ENCODE measurements around the gene ADAP2.
A peak's percentile ranks its signal among the peaks of the same experiment; 100 is the strongest.

ADAP2 gene

GRCh38 chr17:30995347-30995746 is 73.6 kb downstream of the ADAP2 start (continued):
- no peak for TF ChIP-seq KLF16 (tag by site-specific recombination; IDR thresholded peaks at IDR 0.05)
- no peak for TF ChIP-seq ZNF747 (tag by site-specific recombination; IDR thresholded peaks at IDR 0.05)
- TF ChIP-seq, protein P1, sequence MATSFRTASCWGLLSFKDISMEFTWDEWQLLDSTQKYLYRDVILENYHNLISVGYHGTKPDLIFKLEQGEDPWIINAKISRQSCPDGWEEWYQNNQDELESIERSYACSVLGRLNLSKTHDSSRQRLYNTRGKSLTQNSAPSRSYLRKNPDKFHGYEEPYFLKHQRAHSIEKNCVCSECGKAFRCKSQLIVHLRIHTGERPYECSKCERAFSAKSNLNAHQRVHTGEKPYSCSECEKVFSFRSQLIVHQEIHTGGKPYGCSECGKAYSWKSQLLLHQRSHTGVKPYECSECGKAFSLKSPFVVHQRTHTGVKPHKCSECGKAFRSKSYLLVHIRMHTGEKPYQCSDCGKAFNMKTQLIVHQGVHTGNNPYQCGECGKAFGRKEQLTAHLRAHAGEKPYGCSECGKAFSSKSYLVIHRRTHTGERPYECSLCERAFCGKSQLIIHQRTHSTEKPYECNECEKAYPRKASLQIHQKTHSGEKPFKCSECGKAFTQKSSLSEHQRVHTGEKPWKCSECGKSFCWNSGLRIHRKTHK (tag by site-specific recombination; IDR thresholded peaks at IDR 0.05): no peak
- TF ChIP-seq ZNF600 (tag by site-specific recombination; IDR thresholded peaks at IDR 0.05): 0 out of 2 replicates have a peak, but pooled peaks have one; percentile 38
- TF ChIP-seq, protein P2, sequence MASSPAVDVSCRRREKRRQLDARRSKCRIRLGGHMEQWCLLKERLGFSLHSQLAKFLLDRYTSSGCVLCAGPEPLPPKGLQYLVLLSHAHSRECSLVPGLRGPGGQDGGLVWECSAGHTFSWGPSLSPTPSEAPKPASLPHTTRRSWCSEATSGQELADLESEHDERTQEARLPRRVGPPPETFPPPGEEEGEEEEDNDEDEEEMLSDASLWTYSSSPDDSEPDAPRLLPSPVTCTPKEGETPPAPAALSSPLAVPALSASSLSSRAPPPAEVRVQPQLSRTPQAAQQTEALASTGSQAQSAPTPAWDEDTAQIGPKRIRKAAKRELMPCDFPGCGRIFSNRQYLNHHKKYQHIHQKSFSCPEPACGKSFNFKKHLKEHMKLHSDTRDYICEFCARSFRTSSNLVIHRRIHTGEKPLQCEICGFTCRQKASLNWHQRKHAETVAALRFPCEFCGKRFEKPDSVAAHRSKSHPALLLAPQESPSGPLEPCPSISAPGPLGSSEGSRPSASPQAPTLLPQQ (tag by site-specific recombination; IDR thresholded peaks at IDR 0.05): no peak
- no peak for TF ChIP-seq ZNF157 (tag by site-specific recombination; IDR thresholded peaks at IDR 0.05)
- TF ChIP-seq ZBTB48 (tag by site-specific recombination; IDR thresholded peaks at IDR 0.05): no peak

DNA sequence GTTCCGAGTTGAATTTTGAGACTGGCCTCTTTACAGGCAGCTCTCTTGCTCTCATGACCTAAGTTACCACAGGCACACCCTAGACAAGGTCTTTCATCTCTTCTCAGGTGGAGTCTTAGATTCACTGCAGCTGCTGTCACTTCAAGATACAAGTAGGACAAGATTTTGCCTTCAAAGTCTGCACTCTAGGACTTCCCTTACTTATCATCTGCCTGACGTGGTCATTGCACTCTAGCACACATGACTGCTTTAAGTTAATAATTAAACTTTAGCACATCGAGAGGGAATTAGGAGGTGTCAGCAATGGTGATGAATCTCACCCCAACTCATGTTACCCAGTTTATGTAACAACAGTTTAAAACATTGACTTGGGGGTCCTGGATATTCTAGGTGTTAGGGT is 74.7 kb downstream of the ADAP2 start:
- Histone ChIP-seq H3K4me1 (ENCODE audit: control insufficient read depth, insufficient read depth, low read length) (peaks cover 4% of the 10 kb centered on the region; the same call in 1 of the 2 replicates), H3K36me3 (ENCODE audit: control insufficient read depth in 2 of 2, insufficient read depth in 1 of 2, low read length in 2 of 2) (peaks cover 15 to 37% of the 10 kb centered on the region in 2 experiments; a peak in 2 of 3 replicates), H3K9me3 (ENCODE audit: control insufficient read depth, insufficient read depth, low read depth, low read length) (no peaks in the 10 kb centered on the region), H3K27ac (ENCODE audit: extremely low read depth, low read depth, low read length) (0 out of 2 replicates have a peak overlapping the region, but pooled peaks have one; percentile 14), H3K4me3 (ENCODE audit: low read depth, low read length) (no peak overlapping the region)
- TF ChIP-seq ZNF558 (tag by site-specific recombination; IDR thresholded peaks at IDR 0.05) (no peak), ZNF426 (tag by site-specific recombination; IDR thresholded peaks at IDR 0.05) (no peak), ZSCAN30 (tag by site-specific recombination; IDR thresholded peaks at IDR 0.05) (no peak), ZNF670 (tag by site-specific recombination; IDR thresholded peaks at IDR 0.05; ENCODE audit: low read depth) (no peak), OSR2 (tag by site-specific recombination; IDR thresholded peaks at IDR 0.05) (no peak), ZNF585B (tag by site-specific recombination; IDR thresholded peaks at IDR 0.05) (no peak), ZFP37 (tag by site-specific recombination; IDR thresholded peaks at IDR 0.05) (no peak), ZSCAN5A (tag by site-specific recombination; IDR thresholded peaks at IDR 0.05) (no peak), ZBTB1 (tag by site-specific recombination; IDR thresholded peaks at IDR 0.05) (no peak)
- TF ChIP-seq, protein P3, sequence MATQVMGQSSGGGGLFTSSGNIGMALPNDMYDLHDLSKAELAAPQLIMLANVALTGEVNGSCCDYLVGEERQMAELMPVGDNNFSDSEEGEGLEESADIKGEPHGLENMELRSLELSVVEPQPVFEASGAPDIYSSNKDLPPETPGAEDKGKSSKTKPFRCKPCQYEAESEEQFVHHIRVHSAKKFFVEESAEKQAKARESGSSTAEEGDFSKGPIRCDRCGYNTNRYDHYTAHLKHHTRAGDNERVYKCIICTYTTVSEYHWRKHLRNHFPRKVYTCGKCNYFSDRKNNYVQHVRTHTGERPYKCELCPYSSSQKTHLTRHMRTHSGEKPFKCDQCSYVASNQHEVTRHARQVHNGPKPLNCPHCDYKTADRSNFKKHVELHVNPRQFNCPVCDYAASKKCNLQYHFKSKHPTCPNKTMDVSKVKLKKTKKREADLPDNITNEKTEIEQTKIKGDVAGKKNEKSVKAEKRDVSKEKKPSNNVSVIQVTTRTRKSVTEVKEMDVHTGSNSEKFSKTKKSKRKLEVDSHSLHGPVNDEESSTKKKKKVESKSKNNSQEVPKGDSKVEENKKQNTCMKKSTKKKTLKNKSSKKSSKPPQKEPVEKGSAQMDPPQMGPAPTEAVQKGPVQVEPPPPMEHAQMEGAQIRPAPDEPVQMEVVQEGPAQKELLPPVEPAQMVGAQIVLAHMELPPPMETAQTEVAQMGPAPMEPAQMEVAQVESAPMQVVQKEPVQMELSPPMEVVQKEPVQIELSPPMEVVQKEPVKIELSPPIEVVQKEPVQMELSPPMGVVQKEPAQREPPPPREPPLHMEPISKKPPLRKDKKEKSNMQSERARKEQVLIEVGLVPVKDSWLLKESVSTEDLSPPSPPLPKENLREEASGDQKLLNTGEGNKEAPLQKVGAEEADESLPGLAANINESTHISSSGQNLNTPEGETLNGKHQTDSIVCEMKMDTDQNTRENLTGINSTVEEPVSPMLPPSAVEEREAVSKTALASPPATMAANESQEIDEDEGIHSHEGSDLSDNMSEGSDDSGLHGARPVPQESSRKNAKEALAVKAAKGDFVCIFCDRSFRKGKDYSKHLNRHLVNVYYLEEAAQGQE (tag by site-specific recombination; IDR thresholded peaks at IDR 0.05): no peak
- TF ChIP-seq, protein P4, sequence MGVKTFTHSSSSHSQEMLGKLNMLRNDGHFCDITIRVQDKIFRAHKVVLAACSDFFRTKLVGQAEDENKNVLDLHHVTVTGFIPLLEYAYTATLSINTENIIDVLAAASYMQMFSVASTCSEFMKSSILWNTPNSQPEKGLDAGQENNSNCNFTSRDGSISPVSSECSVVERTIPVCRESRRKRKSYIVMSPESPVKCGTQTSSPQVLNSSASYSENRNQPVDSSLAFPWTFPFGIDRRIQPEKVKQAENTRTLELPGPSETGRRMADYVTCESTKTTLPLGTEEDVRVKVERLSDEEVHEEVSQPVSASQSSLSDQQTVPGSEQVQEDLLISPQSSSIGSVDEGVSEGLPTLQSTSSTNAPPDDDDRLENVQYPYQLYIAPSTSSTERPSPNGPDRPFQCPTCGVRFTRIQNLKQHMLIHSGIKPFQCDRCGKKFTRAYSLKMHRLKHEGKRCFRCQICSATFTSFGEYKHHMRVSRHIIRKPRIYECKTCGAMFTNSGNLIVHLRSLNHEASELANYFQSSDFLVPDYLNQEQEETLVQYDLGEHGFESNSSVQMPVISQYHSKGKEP (tag by site-specific recombination; IDR thresholded peaks at IDR 0.05): no peak
- ChIA-PET CTCF (interaction anchor here (0.6 kb wide), 1 partner anchor 441 kb away, joined by 4 read pairs; no protein-coding TSS in a partner anchor), POLR2A (no interaction called here)
